ENCODE data around the gene AHDC1.

DNA sequence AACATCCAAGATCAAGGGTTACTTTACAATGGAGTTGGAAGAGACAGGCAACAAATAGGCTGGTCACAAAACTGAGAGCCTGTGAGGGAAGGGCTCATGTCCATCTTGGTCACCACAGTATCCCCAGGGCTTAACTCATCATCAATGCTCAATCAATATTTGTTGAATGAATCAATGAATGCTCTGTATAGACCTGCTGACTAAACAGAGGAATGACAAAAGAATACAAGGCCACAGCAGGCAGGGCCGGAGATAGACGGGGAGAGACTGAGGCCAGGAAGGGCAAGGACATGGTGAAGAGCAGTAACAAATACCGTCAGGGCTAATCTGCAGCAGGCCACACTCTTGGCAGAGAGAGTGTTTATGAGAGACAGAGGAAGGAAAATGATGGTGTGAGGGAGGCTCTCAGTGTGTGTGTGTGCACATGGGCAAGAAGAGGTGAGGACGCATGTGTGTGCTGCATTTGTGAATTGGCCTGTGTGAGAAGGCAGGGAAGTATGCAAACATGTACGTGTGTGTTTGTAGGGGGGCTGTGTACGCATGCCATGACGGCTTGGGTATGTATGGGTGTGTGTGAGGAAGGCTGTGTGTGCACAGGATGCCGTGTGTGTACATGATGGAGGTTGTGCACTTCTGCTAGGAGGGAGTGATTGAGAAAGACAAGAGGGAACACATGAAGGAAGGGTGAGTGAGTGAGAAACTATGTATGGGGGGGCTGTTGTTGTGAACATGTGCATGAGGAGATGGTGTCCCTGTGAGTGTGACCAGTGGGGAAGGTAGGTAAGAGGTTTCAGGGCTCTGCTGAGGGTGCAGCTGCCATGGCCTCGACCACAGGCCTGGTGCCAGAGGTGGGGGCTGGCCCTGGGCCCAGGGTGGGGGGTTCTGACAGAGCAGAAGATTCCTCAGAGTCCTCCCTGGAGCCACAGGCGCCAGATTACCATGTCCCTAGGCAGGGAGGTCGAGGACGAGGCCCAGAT is 15.4 kb downstream of the AHDC1 start:
- no peak for TF ChIP-seq POLR2A (IDR thresholded peaks at IDR 0.05)
- TF ChIP-seq, protein P1, sequence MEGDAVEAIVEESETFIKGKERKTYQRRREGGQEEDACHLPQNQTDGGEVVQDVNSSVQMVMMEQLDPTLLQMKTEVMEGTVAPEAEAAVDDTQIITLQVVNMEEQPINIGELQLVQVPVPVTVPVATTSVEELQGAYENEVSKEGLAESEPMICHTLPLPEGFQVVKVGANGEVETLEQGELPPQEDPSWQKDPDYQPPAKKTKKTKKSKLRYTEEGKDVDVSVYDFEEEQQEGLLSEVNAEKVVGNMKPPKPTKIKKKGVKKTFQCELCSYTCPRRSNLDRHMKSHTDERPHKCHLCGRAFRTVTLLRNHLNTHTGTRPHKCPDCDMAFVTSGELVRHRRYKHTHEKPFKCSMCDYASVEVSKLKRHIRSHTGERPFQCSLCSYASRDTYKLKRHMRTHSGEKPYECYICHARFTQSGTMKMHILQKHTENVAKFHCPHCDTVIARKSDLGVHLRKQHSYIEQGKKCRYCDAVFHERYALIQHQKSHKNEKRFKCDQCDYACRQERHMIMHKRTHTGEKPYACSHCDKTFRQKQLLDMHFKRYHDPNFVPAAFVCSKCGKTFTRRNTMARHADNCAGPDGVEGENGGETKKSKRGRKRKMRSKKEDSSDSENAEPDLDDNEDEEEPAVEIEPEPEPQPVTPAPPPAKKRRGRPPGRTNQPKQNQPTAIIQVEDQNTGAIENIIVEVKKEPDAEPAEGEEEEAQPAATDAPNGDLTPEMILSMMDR (IDR thresholded peaks at IDR 0.05): no peak
